GM12878 (cell line): ENCODE results near the gene TFR2. TPM values are rescaled to one million over a fixed set of nuclear protein-coding genes. Genes with fewer than 3 reads are reported as not detected.

Experiments used
- ASH2L ChIP-seq: fragments of 300-600, 200-600 bp; sonication (generic); IDR thresholded peaks from 2 replicates; pipeline ENCODE4 v1.6.1; 2017; ENCODE audit warnings: low read depth, mild to moderate bottlenecking, borderline replicate concordance
- CBX5 ChIP-seq: sonication (generic); IDR thresholded peaks from 2 replicates; pipeline ENCODE4 v1.6.1; 2016; ENCODE audit warnings: low read depth, moderate library complexity, mild to moderate bottlenecking, inconsistent platforms
- EP300 ChIP-seq, 2 experiments: fragments of 150-350 bp in 1 of 2; IDR thresholded peaks; 2 replicates each; pipeline ENCODE4 v1.6.1; 2011 to 2012; ENCODE audit warnings: low read depth in 2 of 2, low read length in 2 of 2, borderline replicate concordance in 1 of 2, improper control_type of control experiment in 1 of 2, inconsistent platforms in 1 of 2; ENCODE audit not compliant: control insufficient read depth in 1 of 2
- FOXM1 ChIP-seq: IDR thresholded peaks from 2 replicates; pipeline ENCODE4 v1.6.1; 2012; ENCODE audit warnings: low read depth, mild to moderate bottlenecking, inconsistent platforms, low read length, moderate library complexity
- LARP7 ChIP-seq: fragments of 450-650 bp; IDR thresholded peaks from 2 replicates; pipeline ENCODE4 v1.6.1; 2017; ENCODE audit warnings: mild to moderate bottlenecking
- MEF2B ChIP-seq: fragments of 450-650 bp; IDR thresholded peaks from 2 replicates; pipeline ENCODE4 v1.6.1; 2018; ENCODE audit warnings: mild to moderate bottlenecking, moderate library complexity; ENCODE audit not compliant: partially characterized antibody, poor library complexity, severe bottlenecking
- MTA2 ChIP-seq: fragments of 450-650 bp; IDR thresholded peaks from 2 replicates; pipeline ENCODE4 v1.6.1; 2016; ENCODE audit warnings: low read depth, mild to moderate bottlenecking, moderate library complexity
- MYC ChIP-seq: IDR thresholded peaks from 2 replicates; pipeline ENCODE4 v1.6.1; 2011; ENCODE audit warnings: mild to moderate bottlenecking, low read length, moderate library complexity, inconsistent platforms; ENCODE audit not compliant: insufficient read depth, insufficient replicate concordance, insufficient read length, severe bottlenecking
- NFXL1 ChIP-seq: fragments of 450-650 bp; IDR thresholded peaks from 2 replicates; pipeline ENCODE4 v1.6.1; 2017; ENCODE audit warnings: antibody characterized with exemption, mild to moderate bottlenecking, borderline replicate concordance
- PAX8 ChIP-seq: fragments of 450-650 bp; IDR thresholded peaks from 2 replicates; pipeline ENCODE4 v1.6.1; 2017; ENCODE audit warnings: mild to moderate bottlenecking, moderate library complexity
- RB1 ChIP-seq: fragments of 450-650 bp; formaldehyde crosslinking; IDR thresholded peaks from 2 replicates; pipeline ENCODE4 v1.6.1; 2017; ENCODE audit warnings: mild to moderate bottlenecking, borderline replicate concordance
- RCOR1 ChIP-seq: conservative IDR thresholded peaks from 2 replicates; pipeline ENCODE4 v1.6.1; 2012; ENCODE audit warnings: low read depth, low read length, improper control_type of control experiment
- RELA ChIP-seq: fragments of 450-650 bp; IDR thresholded peaks from 2 replicates; pipeline ENCODE4 v1.8.0; 2014; ENCODE audit warnings: borderline replicate concordance; ENCODE audit not compliant: partially characterized antibody
- SIN3A ChIP-seq: IDR thresholded peaks from 2 replicates; pipeline ENCODE4 v1.6.1; 2012; ENCODE audit warnings: low read depth, low read length, improper control_type of control experiment
- SIX5 ChIP-seq: IDR thresholded peaks from 2 replicates; pipeline ENCODE4 v1.6.1; 2011; ENCODE audit warnings: mild to moderate bottlenecking, low read depth, low read length, moderate library complexity; ENCODE audit not compliant: severe bottlenecking
- SMARCA5 ChIP-seq: fragments of 450-650 bp; IDR thresholded peaks from 2 replicates; pipeline ENCODE4 v1.6.1; 2017; ENCODE audit warnings: mild to moderate bottlenecking
- SPI1 ChIP-seq: IDR thresholded peaks from 2 replicates; pipeline ENCODE4 v1.6.1; 2011; ENCODE audit warnings: low read depth, mild to moderate bottlenecking, low read length, moderate library complexity, borderline replicate concordance; ENCODE audit not compliant: insufficient read depth
- STAT3 ChIP-seq: IDR thresholded peaks from 2 replicates; pipeline ENCODE4 v1.6.1; 2011; ENCODE audit warnings: low read depth, low read length, improper control_type of control experiment
- SUPT20H ChIP-seq: IDR thresholded peaks from 2 replicates; pipeline ENCODE4 v1.6.1; 2011; ENCODE audit warnings: low read depth, mild to moderate bottlenecking, low read length, moderate library complexity, borderline replicate concordance; ENCODE audit not compliant: control insufficient read depth
- TCF7 ChIP-seq: IDR thresholded peaks from 2 replicates; pipeline ENCODE4 v1.6.1; 2014; ENCODE audit warnings: antibody characterized with exemption, borderline replicate concordance
- ZNF207 ChIP-seq: fragments of 450-650 bp; IDR thresholded peaks from 2 replicates; pipeline ENCODE4 v1.6.1; 2014; ENCODE audit warnings: antibody characterized with exemption, mild to moderate bottlenecking, borderline replicate concordance
- ZNF384 ChIP-seq: IDR thresholded peaks from 2 replicates; pipeline ENCODE4 v1.6.1; 2012; ENCODE audit warnings: low read depth, mild to moderate bottlenecking, low read length, improper control_type of control experiment, borderline replicate concordance
- polyA plus RNA-seq, 11 experiments: library from polyadenylated mRNA; depleted of rRNA in 4 of 11; unstranded in 6 of 11; stranded (reverse) in 5 of 11; fragments of >200 nt; fragmentation: Nextera tagmentation in 4 of 11; fragmentation: Illumina TruSeq in 1 of 11; extraction: Ambion mirVana in 4 of 11; extraction: Trizol in 1 of 11; gene quantifications; 1 replicate in 1 of 11; 2 replicates in 10 of 11; pipeline versions ENCODE4 v1.2.1 to v1.2.3, GENCODE V29; 2011 to 2016; ENCODE audit warnings: inconsistent platforms in 2 of 11, missing spikeins in 2 of 11, low read depth in 1 of 11
- total RNA-seq, 4 experiments: library from RNA; depleted of rRNA in 3 of 4; stranded (reverse); fragments of >200 nt in 3 of 4; fragmentation: Illumina TruSeq in 1 of 4; extraction: Trizol in 1 of 4; gene quantifications; 2 replicates each; pipeline versions ENCODE4 v1.2.1 to v1.2.3, GENCODE V29; 2013 to 2021
- TF ChIP-seq, protein P1 (sequence below): fragments of 150-350 bp; IDR thresholded peaks from 2 replicates; pipeline ENCODE4 v1.6.1; 2016; ENCODE audit warnings: low read depth, low read length
- TF ChIP-seq, protein P2 (sequence below): fragments of 450-650 bp; IDR thresholded peaks from 2 replicates; pipeline ENCODE4 v1.6.1; 2017; ENCODE audit warnings: borderline replicate concordance
- TF ChIP-seq, protein P3 (sequence below): fragments of 450-650 bp; IDR thresholded peaks from 2 replicates; pipeline ENCODE4 v1.6.1; 2016; ENCODE audit warnings: mild to moderate bottlenecking

TFR2 gene
- total and polyA plus RNA-seq, 10 of the 15 experiments (the other 5 are each of a cell fraction or from before 2014, with no cell fraction given): 0.30 to 7.2 (median 1.8) TPM

DNA sequence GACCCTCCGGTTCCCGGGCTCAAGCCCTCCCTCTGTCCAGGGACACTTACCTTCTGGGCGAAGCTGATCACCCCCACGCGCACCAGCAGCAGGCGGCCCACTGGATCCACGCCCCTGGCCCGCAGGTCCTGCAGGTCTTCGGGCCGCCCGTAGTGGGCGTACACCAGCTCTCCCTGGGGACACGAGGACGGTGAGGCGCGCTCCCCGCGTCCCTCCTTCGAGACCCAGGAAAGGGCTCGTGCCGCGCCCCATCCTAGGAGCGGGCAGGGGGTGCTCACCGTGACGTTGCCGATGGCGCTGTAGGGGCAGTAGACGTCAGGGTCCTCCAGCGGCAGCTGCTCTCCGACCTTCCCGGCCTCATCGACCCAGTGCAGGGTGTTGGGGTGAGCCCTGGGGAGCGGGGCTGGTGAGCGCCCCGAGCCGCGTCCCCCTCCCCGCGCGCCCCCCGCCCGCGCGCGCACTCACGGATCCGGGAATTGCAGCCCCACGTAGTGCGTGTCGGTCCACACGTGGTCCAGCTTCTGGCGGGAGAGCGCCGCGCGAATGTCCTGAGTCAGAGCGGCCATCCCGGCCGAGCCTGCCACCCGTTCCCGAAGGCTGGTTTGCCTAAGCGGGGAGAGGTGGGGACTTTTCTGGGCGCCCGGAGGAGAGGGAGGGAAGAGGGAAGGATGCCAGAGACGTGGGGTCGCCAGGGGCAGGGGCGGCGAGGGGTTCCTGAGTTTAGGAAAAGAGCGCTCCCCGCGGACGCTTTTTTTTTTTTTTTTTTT, 8.2 kb downstream of the TFR2 start (continued):
- TF ChIP-seq, protein P1, sequence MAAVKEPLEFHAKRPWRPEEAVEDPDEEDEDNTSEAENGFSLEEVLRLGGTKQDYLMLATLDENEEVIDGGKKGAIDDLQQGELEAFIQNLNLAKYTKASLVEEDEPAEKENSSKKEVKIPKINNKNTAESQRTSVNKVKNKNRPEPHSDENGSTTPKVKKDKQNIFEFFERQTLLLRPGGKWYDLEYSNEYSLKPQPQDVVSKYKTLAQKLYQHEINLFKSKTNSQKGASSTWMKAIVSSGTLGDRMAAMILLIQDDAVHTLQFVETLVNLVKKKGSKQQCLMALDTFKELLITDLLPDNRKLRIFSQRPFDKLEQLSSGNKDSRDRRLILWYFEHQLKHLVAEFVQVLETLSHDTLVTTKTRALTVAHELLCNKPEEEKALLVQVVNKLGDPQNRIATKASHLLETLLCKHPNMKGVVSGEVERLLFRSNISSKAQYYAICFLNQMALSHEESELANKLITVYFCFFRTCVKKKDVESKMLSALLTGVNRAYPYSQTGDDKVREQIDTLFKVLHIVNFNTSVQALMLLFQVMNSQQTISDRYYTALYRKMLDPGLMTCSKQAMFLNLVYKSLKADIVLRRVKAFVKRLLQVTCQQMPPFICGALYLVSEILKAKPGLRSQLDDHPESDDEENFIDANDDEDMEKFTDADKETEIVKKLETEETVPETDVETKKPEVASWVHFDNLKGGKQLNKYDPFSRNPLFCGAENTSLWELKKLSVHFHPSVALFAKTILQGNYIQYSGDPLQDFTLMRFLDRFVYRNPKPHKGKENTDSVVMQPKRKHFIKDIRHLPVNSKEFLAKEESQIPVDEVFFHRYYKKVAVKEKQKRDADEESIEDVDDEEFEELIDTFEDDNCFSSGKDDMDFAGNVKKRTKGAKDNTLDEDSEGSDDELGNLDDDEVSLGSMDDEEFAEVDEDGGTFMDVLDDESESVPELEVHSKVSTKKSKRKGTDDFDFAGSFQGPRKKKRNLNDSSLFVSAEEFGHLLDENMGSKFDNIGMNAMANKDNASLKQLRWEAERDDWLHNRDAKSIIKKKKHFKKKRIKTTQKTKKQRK: no peak
- TF ChIP-seq SMARCA5 (no peak), MTA2 (no peak), PAX8 (no peak), STAT3 (no peak), TCF7 (no peak), MYC (no peak), ZNF207 (no peak), LARP7 (peak; percentile 27; the same call in 1 of the 2 replicates), RELA (no peak), CBX5 (no peak), RB1 (peak; percentile 63; the same call in 1 of the 2 replicates), ZNF384 (peak; percentile 70), MEF2B (peak; percentile 96), SIN3A (no peak), FOXM1 (no peak), SUPT20H (no peak), SIX5 (no peak), ASH2L (no peak), SPI1 (no peak), RCOR1 (no peak), EP300 (IDR thresholded peaks at IDR 0.05; ENCODE audit: borderline replicate concordance in 1 of 2, control insufficient read depth in 1 of 2, low read depth in 2 of 2, low read length in 2 of 2) (no peak), NFXL1 (no peak)
- TF ChIP-seq, protein P2, sequence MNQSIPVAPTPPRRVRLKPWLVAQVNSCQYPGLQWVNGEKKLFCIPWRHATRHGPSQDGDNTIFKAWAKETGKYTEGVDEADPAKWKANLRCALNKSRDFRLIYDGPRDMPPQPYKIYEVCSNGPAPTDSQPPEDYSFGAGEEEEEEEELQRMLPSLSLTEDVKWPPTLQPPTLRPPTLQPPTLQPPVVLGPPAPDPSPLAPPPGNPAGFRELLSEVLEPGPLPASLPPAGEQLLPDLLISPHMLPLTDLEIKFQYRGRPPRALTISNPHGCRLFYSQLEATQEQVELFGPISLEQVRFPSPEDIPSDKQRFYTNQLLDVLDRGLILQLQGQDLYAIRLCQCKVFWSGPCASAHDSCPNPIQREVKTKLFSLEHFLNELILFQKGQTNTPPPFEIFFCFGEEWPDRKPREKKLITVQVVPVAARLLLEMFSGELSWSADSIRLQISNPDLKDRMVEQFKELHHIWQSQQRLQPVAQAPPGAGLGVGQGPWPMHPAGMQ: no peak
- TF ChIP-seq, protein P3, sequence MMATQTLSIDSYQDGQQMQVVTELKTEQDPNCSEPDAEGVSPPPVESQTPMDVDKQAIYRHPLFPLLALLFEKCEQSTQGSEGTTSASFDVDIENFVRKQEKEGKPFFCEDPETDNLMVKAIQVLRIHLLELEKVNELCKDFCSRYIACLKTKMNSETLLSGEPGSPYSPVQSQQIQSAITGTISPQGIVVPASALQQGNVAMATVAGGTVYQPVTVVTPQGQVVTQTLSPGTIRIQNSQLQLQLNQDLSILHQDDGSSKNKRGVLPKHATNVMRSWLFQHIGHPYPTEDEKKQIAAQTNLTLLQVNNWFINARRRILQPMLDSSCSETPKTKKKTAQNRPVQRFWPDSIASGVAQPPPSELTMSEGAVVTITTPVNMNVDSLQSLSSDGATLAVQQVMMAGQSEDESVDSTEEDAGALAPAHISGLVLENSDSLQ: no peak
